Activated CD8-positive, alpha-beta memory T cell treated with anti-CD3 and anti-CD28 coated beads, Interleukin-2, amount 50 U/mL, for 1 hour (primary cell): Measurements from ENCODE around the gene SYNPO2.
A peak's percentile ranks its signal among the peaks of the same experiment; 100 is the strongest.
"Not testable (repeated sequence)": the region's sequence is repeated elsewhere in the genome, so short reads cannot be mapped to it uniquely, and the experiment has no call there.

Source experiments
- DNase-seq: peaks from one replicate; pipeline ENCODE4 v3.0.0-alpha.2; 2020; ENCODE audit errors: extremely low read depth

Gene SYNPO2

GRCh38 chr4:118975449-118976192 is 87.0 kb downstream of the SYNPO2 start:
- DNase-seq, result no peak

GRCh38 chr4:118976193-118976560 is 87.5 kb downstream of the SYNPO2 start:
- not testable (repeated sequence) for DNase-seq

GRCh38 chr4:118977100-118977499 is 88.4 kb downstream of the SYNPO2 start:
- not testable (repeated sequence) for DNase-seq

- no peak for DNase-seq
Observed at GRCh38 chr4:118979712-118980111, 91.1 kb downstream of the SYNPO2 start.

- DNase-seq, result no peak
Observed at GRCh38 chr4:118981171-118981838, 92.7 kb downstream of the SYNPO2 start.

- peak; percentile 8 for DNase-seq
Observed at GRCh38 chr4:118981839-118982381, 93.3 kb downstream of the SYNPO2 start.

- no peak for DNase-seq
Observed at GRCh38 chr4:118983293-118983692, 94.6 kb downstream of the SYNPO2 start.

- no peak for DNase-seq
Observed at GRCh38 chr4:118983831-118984230, 95.2 kb downstream of the SYNPO2 start.

GRCh38 chr4:118985170-118986000 is 96.7 kb downstream of the SYNPO2 start:
- DNase-seq, result no peak

- DNase-seq, result no peak
Observed at GRCh38 chr4:118987959-118988634, 99.4 kb downstream of the SYNPO2 start.

GRCh38 chr4:118988635-118988972 is 100.0 kb downstream of the SYNPO2 start:
- no peak for DNase-seq

- DNase-seq, result no peak
Observed at GRCh38 chr4:118989098-118990080, 100.7 kb downstream of the SYNPO2 start.

- DNase-seq, result no peak
Observed at GRCh38 chr4:118991686-118992085, 103.0 kb downstream of the SYNPO2 start.

GRCh38 chr4:118992149-118992548 is 103.5 kb downstream of the SYNPO2 start:
- DNase-seq, result no peak

GRCh38 chr4:118993333-118993732 is 104.7 kb downstream of the SYNPO2 start:
- no peak for DNase-seq

GRCh38 chr4:118994030-118994429 is 105.4 kb downstream of the SYNPO2 start:
- DNase-seq, result no peak

- no peak for DNase-seq
Observed at GRCh38 chr4:118995693-118996391, 107.2 kb downstream of the SYNPO2 start.

GRCh38 chr4:118997601-118998000 is 108.9 kb downstream of the SYNPO2 start:
- DNase-seq, result no peak

GRCh38 chr4:118999919-119000318 is 111.3 kb downstream of the SYNPO2 start:
- DNase-seq, result no peak

GRCh38 chr4:119000400-119000799 is 111.7 kb downstream of the SYNPO2 start:
- no peak for DNase-seq
